HepG2 (cell line): ENCODE measurements around the gene HEXA. TPM values are rescaled to one million over a fixed set of nuclear protein-coding genes. Genes with fewer than 3 reads are reported as not detected.

Source experiments
- CC2D1A ChIP-seq: sonication (generic); formaldehyde crosslinking; IDR thresholded peaks from 2 replicates; pipeline ENCODE4 v1.8.1; 2023; ENCODE audit warnings: mild to moderate bottlenecking, missing genetic modification reagents
- EEA1 ChIP-seq: sonication (generic); formaldehyde crosslinking; IDR thresholded peaks from 2 replicates; pipeline ENCODE4 v1.5.1; 2020; ENCODE audit warnings: mild to moderate bottlenecking, missing genetic modification reagents, borderline replicate concordance
- ELF1 ChIP-seq: sonication (generic); formaldehyde crosslinking; IDR thresholded peaks from 2 replicates; pipeline ENCODE4 v1.4.0; 2020; ENCODE audit warnings: missing genetic modification reagents
- GMEB2 ChIP-seq: IDR thresholded peaks from 2 replicates; pipeline ENCODE4 v1.6.1; 2016; ENCODE audit warnings: missing biosample characterization, missing genetic modification reagents, low read depth
- HDAC1 ChIP-seq: sonication (generic); formaldehyde crosslinking; IDR thresholded peaks from 2 replicates; pipeline ENCODE4 v1.5.1; 2020; ENCODE audit warnings: mild to moderate bottlenecking, missing genetic modification reagents
- HDAC2 ChIP-seq: sonication (generic); formaldehyde crosslinking; IDR thresholded peaks from 2 replicates; pipeline ENCODE4 v1.4.0; 2020; ENCODE audit warnings: missing genetic modification reagents
- HIVEP1 ChIP-seq: sonication (generic); formaldehyde crosslinking; IDR thresholded peaks from 2 replicates; pipeline ENCODE4 v1.4.0; 2020; ENCODE audit warnings: mild to moderate bottlenecking, missing genetic modification reagents
- KDM2A ChIP-seq: sonication (generic); formaldehyde crosslinking; IDR thresholded peaks from 2 replicates; pipeline ENCODE4 v1.4.0; 2020; ENCODE audit warnings: low read depth, missing genetic modification reagents, borderline replicate concordance
- LRRFIP1 ChIP-seq: sonication (generic); formaldehyde crosslinking; conservative IDR thresholded peaks from 2 replicates; pipeline ENCODE4 v1.4.0; 2020; ENCODE audit warnings: missing genetic modification reagents
- MAF1 ChIP-seq: sonication (generic); formaldehyde crosslinking; IDR thresholded peaks from 2 replicates; pipeline ENCODE4 v1.5.0; 2020; ENCODE audit warnings: missing genetic modification reagents, borderline replicate concordance
- MATR3 ChIP-seq: sonication (generic); formaldehyde crosslinking; IDR thresholded peaks from 2 replicates; pipeline ENCODE4 v1.4.0; 2020; ENCODE audit warnings: missing genetic modification reagents
- PAF1 ChIP-seq: IDR thresholded peaks from 2 replicates; pipeline ENCODE4 v1.6.1; 2016; ENCODE audit warnings: missing genetic modification reagents, missing compliant biosample characterization
- SALL1 ChIP-seq: sonication (generic); formaldehyde crosslinking; IDR thresholded peaks from 2 replicates; pipeline ENCODE4 v1.8.0; 2022; ENCODE audit warnings: mild to moderate bottlenecking, missing genetic modification reagents
- SATB2 ChIP-seq: sonication (generic); formaldehyde crosslinking; IDR thresholded peaks from 2 replicates; pipeline ENCODE4 v1.5.0; 2020; ENCODE audit warnings: missing genetic modification reagents
- XRCC5 ChIP-seq: fragments of 200-400 bp; formaldehyde crosslinking; optimal IDR thresholded peaks from 2 replicates; pipeline ENCODE3; 2017; ENCODE audit warnings: mild to moderate bottlenecking, low read length
- ZNF230 ChIP-seq: sonication (generic); formaldehyde crosslinking; IDR thresholded peaks from 2 replicates; pipeline ENCODE4 v1.4.0; 2020; ENCODE audit warnings: mild to moderate bottlenecking, missing genetic modification reagents
- ZNF550 ChIP-seq: sonication (generic); formaldehyde crosslinking; IDR thresholded peaks from 2 replicates; pipeline ENCODE4 v1.4.0; 2020; ENCODE audit warnings: mild to moderate bottlenecking, missing genetic modification reagents, borderline replicate concordance
- ZNF629 ChIP-seq: sonication (generic); formaldehyde crosslinking; conservative IDR thresholded peaks from 2 replicates; pipeline ENCODE4 v1.5.0; 2020; ENCODE audit warnings: missing genetic modification reagents
- ZNF790 ChIP-seq: sonication (generic); formaldehyde crosslinking; IDR thresholded peaks from 2 replicates; pipeline ENCODE4 v1.8.0; 2022; ENCODE audit warnings: missing genetic modification reagents, mild to moderate bottlenecking, borderline replicate concordance
- ZZZ3 ChIP-seq: sonication (generic); formaldehyde crosslinking; IDR thresholded peaks from 2 replicates; pipeline ENCODE4 v1.4.0; 2020; ENCODE audit warnings: missing genetic modification reagents, mild to moderate bottlenecking, borderline replicate concordance
- polyA plus RNA-seq, 8 experiments: library from polyadenylated mRNA; depleted of rRNA in 3 of 8; stranded (reverse) in 7 of 8; unstranded in 1 of 8; fragments of >200 nt; fragmentation: Illumina TruSeq in 4 of 8; extraction: Trizol in 4 of 8; gene quantifications; 2 replicates each; pipeline versions ENCODE4 v1.2.1 to v1.2.3, GENCODE V29; 2011 to 2016; ENCODE audit warnings: low read depth in 4 of 8, missing spikeins in 1 of 8, mixed read lengths in 1 of 8; ENCODE audit not compliant: insufficient read depth in 1 of 8
- total RNA-seq, 5 experiments: library from RNA; depleted of rRNA; stranded (reverse); fragments of >200 nt; fragmentation: Illumina TruSeq; extraction: Trizol; gene quantifications; 2 replicates each; pipeline ENCODE4 v1.2.3, GENCODE V29; 2016; ENCODE audit warnings: low read depth in 1 of 5
- TF ChIP-seq, protein P1 (sequence below): sonication (generic); formaldehyde crosslinking; IDR thresholded peaks from 2 replicates; pipeline ENCODE4 v1.9.0; 2021; ENCODE audit warnings: missing genetic modification reagents, mild to moderate bottlenecking, borderline replicate concordance
- TF ChIP-seq, protein P2 (sequence below): sonication (generic); formaldehyde crosslinking; conservative IDR thresholded peaks from 2 replicates; pipeline ENCODE4 v1.5.0; 2020; ENCODE audit warnings: missing genetic modification reagents

Gene HEXA
- total and polyA plus RNA-seq, 2 of the 13 experiments (the other 11 are each of a cell fraction or from before 2014, with no cell fraction given) = 106 to 219 TPM

DNA sequence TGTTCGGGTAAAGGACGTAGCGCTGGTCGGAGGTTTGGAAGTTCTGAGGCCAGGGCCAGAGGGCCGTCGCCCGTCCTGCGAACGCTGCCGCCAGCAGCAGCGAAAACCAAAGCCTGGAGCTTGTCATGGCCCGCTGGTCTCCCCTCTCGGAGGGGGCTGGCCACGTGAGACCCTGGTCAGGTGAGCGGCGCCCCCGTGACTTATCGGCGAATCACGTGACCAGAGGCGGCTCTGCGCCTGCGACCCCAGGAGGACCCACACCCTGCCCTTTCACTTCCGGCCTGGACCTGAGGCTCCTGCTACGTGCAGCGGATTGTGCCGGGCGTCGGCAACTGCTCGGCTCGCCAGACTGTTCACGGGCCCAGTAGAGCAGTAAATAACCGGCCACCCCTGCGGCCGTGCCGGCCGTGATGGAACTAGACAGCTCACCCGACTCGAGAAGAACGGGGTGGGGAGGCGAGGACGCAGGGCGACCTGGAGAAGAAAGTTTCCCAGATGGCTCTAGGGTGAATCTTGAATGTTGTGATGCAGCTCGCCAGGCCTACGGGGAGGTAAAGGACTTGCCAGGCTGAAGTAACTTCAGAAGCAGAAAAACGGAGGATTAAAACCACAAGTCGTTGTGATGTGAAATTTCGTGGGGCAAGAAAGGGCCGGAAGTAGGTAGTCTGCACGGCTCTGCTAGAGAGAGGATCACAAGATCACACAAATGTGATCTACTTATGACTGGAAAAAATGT is at the start of gene HEXA (continued):
- no peak for TF ChIP-seq GMEB2
- TF ChIP-seq MATR3 = no peak
- peak; percentile 78; the same call in 1 of the 2 replicates for TF ChIP-seq ZNF230
- TF ChIP-seq EEA1 = peak; percentile 43; the same call in 1 of the 2 replicates
- TF ChIP-seq PAF1 (CRISPR knock-in tag) = no peak
- no peak; the same call in 1 of the 2 replicates for TF ChIP-seq MAF1 (CRISPR knock-in tag)
- TF ChIP-seq CC2D1A (CRISPR knock-in tag) = 0 out of 2 replicates have a peak, but pooled peaks have one; percentile 54
- peak; percentile 98 for TF ChIP-seq KDM2A (CRISPR knock-in tag)
- TF ChIP-seq, protein P1, sequence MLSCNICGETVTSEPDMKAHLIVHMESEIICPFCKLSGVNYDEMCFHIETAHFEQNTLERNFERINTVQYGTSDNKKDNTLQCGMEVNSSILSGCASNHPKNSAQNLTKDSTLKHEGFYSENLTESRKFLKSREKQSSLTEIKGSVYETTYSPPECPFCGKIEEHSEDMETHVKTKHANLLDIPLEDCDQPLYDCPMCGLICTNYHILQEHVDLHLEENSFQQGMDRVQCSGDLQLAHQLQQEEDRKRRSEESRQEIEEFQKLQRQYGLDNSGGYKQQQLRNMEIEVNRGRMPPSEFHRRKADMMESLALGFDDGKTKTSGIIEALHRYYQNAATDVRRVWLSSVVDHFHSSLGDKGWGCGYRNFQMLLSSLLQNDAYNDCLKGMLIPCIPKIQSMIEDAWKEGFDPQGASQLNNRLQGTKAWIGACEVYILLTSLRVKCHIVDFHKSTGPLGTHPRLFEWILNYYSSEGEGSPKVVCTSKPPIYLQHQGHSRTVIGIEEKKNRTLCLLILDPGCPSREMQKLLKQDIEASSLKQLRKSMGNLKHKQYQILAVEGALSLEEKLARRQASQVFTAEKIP = 0 out of 2 replicates have a peak, but pooled peaks have one; percentile 50
- TF ChIP-seq, protein P2, sequence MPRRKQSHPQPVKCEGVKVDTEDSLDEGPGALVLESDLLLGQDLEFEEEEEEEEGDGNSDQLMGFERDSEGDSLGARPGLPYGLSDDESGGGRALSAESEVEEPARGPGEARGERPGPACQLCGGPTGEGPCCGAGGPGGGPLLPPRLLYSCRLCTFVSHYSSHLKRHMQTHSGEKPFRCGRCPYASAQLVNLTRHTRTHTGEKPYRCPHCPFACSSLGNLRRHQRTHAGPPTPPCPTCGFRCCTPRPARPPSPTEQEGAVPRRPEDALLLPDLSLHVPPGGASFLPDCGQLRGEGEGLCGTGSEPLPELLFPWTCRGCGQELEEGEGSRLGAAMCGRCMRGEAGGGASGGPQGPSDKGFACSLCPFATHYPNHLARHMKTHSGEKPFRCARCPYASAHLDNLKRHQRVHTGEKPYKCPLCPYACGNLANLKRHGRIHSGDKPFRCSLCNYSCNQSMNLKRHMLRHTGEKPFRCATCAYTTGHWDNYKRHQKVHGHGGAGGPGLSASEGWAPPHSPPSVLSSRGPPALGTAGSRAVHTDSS = peak; percentile 73; the same call in 1 of the 2 replicates
- peak; percentile 73; the same call in 1 of the 2 replicates for TF ChIP-seq SATB2 (CRISPR knock-in tag)
- TF ChIP-seq HDAC1 (CRISPR knock-in tag) = peak; percentile 100
- TF ChIP-seq XRCC5 = no peak
- peak; percentile 99 for TF ChIP-seq ZZZ3 (CRISPR knock-in tag)
- peak; percentile 53; the same call in 1 of the 2 replicates for TF ChIP-seq ZNF629 (CRISPR knock-in tag)
- peak; percentile 99 for TF ChIP-seq HDAC2
- 0 out of 2 replicates have a peak, but pooled peaks have one; percentile 40 for TF ChIP-seq HIVEP1 (CRISPR knock-in tag)
- peak; percentile 97 for TF ChIP-seq SALL1 (CRISPR knock-in tag)
- peak; percentile 95 for TF ChIP-seq ELF1 (CRISPR knock-in tag)
- TF ChIP-seq ZNF550 (CRISPR knock-in tag) = no peak
- TF ChIP-seq ZNF790 (CRISPR knock-in tag) = 0 out of 2 replicates have a peak, but pooled peaks have one; percentile 65
- TF ChIP-seq LRRFIP1 = 0 out of 2 replicates have a peak, but pooled peaks have one; percentile 17
